Uterus (tissue), 2 donors: ENCODE results near the gene PRR20G.

Experiments
- POLR2A ChIP-seq, 2 donors: fragments of 450-650 bp; IDR thresholded peaks; one replicate each; pipeline ENCODE4 v1.6.1; 2016; ENCODE audit warnings: antibody characterized with exemption in 2 of 2, mild to moderate bottlenecking in 1 of 2, moderate library complexity in 1 of 2
- TF ChIP-seq, protein P1 (sequence below), 4 experiments: fragments of 200-600 bp in 2 of 4; fragments of 450-650 bp in 2 of 4; sonication (generic) in 2 of 4; IDR thresholded peaks; one replicate each; pipeline ENCODE4 v1.5.1; 2016 to 2019; ENCODE audit warnings: antibody characterized with exemption in 4 of 4, mild to moderate bottlenecking in 2 of 4, moderate library complexity in 1 of 4

DNA sequence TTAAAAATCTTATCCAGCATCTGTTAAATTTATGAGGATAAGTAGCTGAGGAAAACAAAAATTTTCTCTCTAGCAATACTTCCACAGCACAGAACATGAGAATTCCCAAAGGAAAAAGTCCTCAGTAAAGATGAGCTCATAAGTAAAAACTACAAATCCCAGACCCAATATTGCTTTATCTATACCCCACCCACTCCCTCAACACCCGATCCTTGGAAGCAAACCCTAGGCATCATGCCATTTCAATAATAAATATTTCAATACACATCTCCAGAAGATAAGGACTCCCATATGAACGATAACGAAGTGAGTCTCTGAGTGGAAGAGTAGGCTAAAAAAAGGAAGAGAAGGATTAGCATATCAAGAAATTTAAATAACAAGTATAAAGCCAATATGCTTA lies 8.3 kb upstream of the PRR20G start:
- TF ChIP-seq, protein P1, sequence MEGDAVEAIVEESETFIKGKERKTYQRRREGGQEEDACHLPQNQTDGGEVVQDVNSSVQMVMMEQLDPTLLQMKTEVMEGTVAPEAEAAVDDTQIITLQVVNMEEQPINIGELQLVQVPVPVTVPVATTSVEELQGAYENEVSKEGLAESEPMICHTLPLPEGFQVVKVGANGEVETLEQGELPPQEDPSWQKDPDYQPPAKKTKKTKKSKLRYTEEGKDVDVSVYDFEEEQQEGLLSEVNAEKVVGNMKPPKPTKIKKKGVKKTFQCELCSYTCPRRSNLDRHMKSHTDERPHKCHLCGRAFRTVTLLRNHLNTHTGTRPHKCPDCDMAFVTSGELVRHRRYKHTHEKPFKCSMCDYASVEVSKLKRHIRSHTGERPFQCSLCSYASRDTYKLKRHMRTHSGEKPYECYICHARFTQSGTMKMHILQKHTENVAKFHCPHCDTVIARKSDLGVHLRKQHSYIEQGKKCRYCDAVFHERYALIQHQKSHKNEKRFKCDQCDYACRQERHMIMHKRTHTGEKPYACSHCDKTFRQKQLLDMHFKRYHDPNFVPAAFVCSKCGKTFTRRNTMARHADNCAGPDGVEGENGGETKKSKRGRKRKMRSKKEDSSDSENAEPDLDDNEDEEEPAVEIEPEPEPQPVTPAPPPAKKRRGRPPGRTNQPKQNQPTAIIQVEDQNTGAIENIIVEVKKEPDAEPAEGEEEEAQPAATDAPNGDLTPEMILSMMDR (IDR thresholded peaks at IDR 0.05), result no peak
- TF ChIP-seq POLR2A (IDR thresholded peaks at IDR 0.05), result no peak
